ENCODE data around the gene M6PR.
A peak's percentile ranks its signal among the peaks of the same experiment; 100 is the strongest.

M6PR gene

DNA sequence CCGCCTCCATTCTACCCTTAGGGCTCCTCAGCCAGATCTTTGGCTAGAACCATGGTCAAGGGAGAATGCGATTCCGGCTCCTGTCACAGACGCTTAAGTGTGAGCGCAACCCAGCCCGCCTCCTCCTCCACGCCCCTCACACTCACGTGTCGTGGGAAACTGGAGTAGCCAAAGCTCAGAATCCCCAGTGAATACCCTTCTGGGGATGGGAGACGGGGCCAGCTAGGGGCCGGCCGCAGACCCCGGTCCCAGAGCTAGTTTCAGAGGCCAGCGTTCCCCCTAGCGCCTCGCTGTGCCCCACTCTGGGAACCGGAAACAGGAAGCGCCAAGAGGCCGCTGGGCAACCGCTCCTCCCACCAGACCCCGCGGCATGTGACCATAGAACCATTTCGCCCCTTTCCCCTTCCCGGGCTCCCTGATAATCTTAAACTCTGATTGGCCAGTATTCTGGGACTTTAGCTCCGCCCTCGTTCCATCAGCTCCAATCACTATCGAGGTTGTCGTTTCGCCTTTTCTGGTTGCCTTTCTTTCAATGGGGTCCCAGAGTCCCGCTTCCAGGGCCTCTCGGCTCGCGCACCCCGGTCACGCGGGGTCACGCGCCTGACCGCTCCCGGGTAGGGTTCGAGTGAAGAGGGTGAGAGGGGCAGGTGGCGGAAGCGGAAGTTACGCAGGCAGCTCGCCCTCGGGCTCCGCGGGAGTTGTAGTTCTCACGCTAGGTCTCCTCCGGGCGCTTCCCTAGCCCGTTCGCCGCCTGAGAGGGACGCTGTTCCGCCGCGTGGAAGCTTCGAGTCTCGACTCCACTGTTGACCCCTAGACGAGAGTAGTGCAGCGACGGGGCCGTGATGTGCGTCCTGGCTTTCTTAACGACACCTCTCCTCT is at the start of gene M6PR:
Gene M6PR, minus strand, starts transcription at position 304 of the 879 bp plus-strand sequence. CDS start 3,241 bp downstream, outside the sequence.
- peak; percentile 79 to 89 for DNase-seq (ENCODE audit: low read depth in 2 of 2)

- no peak for DNase-seq (ENCODE audit: low read depth in 2 of 2)
Measured at GRCh38 chr12:8996682-8997405, 47.4 kb upstream of the M6PR start.

DNA sequence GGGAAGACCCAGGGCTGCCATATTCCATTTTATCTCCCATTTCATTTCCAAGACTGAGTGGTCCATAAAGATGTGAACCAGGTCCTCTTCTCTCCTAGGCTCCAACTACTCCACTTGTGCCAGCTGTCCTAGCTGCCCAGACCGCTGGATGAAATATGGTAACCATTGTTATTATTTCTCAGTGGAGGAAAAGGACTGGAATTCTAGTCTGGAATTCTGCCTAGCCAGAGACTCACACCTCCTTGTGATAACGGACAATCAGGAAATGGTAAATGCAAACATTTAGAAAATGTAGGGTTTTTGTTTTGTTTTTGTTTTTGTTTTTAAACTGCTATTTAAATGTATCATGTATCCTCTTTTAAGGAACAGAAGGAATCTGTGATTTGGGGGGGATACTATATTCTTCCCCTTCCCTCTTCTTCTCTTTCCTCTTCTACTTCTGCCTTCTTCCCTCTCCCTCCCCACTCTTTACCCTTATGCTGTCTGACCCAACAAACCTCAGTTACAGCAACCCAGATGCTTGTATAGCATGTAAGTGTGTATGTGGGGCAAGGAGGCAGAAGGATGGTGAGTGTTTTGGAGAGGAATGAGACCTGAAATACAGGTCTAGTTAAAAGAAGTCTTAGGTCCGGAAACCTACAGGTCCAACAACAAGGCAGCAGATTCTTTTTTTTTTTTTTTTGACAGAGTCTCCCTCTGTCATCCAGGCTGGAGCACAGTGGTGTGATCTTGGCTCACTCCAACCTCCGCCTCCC is 45.8 kb upstream of the M6PR start:
- DNase-seq (ENCODE audit: low read depth in 2 of 2): no peak

DNA sequence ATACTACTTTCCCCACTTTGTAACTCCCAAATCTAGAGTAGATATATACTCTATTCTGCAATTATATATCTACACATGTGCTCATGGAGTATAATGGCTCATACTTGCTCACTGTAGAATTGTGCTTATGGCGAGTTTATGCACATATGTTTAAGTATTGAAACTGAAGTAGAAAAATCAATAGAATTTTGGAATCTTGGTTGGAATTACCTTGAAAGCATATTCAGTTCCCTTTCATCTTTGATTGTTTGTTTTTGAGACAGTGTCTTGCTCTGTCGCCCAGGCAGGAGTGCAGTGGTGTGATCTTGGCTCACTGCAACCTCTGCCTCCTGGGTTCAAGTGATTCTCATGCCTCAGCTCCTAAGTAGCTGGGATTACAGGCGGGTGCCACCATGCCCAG is 44.4 kb upstream of the M6PR start:
- no peak for DNase-seq (ENCODE audit: low read depth in 2 of 2)

DNA sequence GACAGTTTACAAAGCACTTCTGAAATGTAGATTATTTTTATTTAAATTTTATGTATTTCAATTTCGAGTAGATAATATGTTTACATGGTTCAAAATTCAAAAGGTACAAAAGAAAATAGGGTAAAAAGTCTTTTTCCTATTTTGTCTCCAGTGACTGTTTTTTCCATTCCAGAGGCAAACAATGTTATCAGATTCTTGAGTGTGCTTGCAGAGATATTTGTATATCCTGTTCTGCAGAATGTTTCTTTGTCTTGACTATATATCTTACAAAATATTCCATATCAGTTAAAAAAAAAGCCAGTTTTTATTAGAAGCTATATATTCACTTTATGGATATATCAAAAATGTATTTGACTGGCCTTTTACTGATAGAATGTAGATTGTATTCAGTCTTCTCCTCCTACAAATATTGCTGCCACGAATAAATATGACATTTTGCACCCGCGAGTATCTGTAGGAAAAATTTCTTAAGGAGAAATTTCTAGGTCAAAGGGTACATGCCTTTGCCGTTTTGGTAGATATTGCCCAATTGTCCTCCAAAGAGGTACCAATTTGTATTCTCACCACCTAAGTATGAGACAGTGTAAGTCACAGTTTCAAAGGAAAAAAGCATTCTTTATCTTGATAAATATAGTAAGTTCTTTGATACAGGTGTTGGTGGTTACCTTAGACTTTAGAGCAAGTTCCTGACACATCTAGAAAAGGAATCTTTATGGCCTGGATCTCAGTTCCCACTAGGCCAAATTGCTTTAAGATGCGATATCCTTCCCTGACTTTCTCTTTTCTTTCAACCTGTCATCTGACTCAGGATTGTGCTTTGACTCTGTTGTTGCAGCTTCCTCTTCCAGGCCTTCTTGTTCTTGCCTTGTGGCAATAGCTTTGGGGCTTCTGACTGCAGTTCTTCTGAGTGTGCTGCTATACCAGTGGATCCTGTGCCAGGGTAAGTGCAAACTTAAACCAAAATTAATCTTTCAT is 42.2 kb upstream of the M6PR start:
- DNase-seq (ENCODE audit: low read depth in 2 of 2): no peak

DNA sequence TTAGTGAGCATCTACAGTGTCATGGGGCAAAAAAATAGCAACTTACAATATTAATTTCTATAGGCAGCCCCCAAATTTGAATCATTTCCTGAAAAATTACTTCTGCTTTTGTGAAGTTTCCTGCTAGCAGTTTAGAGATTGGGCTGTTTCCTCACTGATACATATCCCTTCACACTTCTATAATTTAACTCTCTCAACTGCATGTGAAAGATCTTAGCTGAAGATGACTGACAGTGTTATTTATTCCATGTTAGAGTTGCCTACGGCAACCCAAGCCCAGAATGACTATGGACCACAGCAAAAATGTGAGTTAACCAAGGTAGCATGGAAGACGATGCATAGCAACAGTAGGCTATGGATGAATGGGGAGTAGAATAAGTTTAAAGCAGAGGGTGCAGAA is 40.0 kb upstream of the M6PR start, which contains the start of gene KLRG1:
Gene KLRG1, plus strand, starts transcription at position 134 of the 400 bp plus-strand sequence. Its CDS starts 90 bp downstream, at position 224.
- DNase-seq (ENCODE audit: low read depth in 2 of 2): no peak

- no peak for DNase-seq (ENCODE audit: low read depth in 2 of 2)
Measured at GRCh38 chr12:8987685-8988084, 38.2 kb upstream of the M6PR start.

GRCh38 chr12:8987163-8987562 is 37.7 kb upstream of the M6PR start:
- DNase-seq (ENCODE audit: low read depth in 2 of 2): no peak

DNA sequence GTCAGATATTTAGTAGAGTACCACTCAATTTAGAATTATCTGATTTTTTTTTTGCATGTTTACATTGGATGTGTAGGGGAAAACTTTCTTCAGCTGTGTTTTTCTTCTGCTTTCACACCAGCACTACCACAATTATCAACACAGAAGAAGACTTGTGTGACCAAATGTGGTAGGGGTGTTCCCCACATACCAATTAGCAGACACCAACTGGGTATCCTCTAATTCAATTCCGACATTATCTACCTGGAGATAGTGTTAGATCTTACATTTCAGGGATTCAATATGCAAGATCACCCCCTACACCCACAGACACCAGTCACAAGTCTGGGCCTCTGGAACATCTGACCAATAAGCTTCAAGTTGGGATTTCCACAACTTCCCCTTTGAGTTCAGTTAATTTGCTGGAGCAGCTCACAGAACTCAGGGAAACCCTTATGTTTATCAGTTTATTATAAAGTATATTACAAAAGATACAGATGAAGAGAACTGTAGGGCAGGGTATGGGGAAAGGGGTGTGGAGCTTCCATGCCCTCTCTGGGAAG is 35.8 kb upstream of the M6PR start:
- no peak for DNase-seq (ENCODE audit: low read depth in 2 of 2)

GRCh38 chr12:8980137-8980536 is 30.7 kb upstream of the M6PR start:
- no peak for DNase-seq (ENCODE audit: low read depth in 2 of 2)

DNA sequence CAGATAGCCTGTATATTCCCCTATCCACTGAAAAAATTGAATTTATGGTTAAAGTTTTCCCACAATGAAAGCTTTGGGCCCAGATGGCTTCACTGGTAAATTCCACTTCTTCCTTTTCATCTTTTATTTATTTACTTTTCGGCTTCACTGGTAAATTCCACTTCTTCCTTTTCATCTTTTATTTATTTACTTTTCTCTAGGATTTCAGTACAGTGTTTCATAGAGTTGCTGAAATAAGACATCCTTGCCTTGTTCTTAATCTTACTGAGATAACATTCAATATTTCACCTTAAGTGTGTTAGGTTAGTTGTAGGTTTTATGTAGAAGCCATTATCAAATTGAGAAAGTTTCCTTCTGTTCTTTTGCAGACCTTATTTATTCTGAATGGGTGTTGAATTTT is 21.0 kb upstream of the M6PR start:
- DNase-seq (ENCODE audit: low read depth in 2 of 2): no peak

GRCh38 chr12:8969861-8970411 is 20.5 kb upstream of the M6PR start:
- DNase-seq (ENCODE audit: low read depth in 2 of 2): no peak

DNA sequence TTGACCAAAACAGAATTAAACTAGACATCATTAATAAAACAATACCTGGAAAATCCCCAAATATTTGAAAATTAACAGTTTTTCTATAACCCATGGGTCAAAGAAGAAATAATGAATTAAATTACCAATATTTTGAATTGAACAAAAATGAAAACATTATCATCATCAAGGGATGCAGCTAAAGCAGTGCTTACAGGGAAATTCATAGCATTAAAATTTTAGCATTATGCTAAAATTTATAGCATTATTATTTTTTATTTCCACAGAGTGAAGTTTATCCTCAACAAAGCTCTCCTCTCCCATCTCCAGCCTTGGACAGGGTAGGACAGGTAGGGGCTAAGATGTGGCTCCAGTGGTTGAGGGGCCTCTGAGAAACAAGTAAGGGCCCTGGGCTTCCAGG is 19.3 kb upstream of the M6PR start:
- DNase-seq (ENCODE audit: low read depth in 2 of 2): no peak

DNA sequence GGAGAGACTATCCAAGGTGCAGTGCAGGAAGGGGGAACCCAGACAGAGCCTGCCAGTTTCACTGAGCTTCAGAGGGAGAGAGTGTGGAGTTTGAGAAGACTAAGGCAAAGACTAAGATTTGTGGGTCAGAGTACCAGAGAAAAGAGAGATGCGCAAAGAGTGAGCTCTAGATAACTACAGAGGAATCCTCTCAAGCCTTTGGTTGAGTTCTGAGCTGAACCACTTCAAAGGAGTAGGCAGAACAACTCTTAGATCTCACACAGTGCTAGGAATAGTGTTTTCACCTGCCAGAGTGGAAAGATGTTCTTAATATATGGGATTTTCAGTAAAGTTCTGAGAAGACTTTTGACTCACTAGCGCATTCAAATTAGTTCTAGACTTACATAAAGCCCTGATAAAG is 10.7 kb upstream of the M6PR start:
- no peak for DNase-seq (ENCODE audit: low read depth in 2 of 2)

- DNase-seq (ENCODE audit: low read depth in 2 of 2): no peak
Measured at GRCh38 chr12:8958066-8958465, 8.6 kb upstream of the M6PR start.

- no peak for DNase-seq (ENCODE audit: low read depth in 2 of 2)
Measured at GRCh38 chr12:8957561-8957960, 8.1 kb upstream of the M6PR start.

DNA sequence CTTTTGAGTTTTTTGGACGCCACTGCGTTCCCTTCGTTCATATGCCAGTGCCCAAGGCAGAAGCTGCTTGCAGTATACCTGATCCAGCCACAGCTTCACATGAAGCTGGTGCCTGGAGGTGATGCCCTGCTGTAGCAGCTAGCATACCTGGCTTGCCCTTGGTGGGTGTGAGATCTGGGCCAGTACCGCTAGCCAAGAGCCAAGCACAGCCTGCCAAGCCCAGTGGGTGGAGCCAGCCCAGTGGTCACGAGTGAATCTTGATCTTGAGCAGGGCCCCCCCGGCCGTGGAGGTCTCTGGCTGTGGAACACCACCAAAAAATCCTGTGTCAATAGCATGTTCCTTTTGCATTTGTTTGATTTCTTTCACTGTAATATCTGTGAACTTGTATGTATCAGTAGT is 7.3 kb upstream of the M6PR start:
- DNase-seq (ENCODE audit: low read depth in 2 of 2): no peak

DNA sequence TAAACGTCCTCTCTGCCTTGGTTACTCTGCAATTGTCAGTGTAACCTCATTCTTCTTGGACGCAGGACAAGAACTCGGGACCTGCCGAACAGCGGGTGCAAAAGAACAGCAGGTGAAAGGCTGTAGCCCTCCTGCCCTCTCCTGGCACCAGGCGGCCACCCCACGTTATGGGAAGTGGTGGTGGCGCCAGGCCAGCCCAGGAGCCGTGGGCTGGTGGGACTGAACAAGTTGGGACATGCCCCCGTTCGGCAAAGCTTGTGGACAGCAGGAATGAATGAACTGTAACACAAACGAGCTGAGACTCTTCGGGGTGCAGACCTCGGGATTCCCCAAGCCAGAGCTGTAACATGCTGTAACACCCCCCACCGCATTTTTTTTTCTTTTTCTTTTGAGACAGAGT is 6.6 kb upstream of the M6PR start:
- DNase-seq (ENCODE audit: low read depth in 2 of 2): no peak

DNA sequence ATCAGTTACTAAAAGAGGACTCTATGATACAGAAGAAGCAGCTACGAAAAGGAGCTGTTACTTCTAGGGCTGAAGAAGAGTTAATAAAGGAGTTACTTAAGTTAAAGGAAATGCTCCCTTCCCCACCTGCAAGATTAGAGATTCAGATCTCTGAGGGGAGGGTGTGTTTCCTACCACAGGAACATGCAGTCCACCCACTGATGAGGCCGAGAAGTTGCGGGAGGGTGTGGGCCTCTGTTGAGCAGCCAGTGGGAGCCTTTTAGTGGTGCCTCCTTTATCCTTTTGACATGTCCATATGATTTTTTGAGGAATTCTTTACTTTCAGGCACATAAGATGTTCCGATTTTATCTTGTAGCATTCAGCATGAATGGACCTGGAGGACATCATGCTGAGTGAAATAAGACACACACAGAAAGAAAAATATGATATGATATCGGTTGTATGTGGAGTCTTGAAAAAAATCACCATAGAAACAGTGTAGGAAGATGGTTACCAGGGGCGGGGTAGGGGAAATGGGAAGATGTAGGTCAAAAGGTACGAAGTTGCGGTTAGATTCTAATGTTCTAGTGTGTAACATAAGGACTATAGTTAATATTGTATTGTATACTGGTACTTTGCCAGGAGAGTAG is 4.4 kb upstream of the M6PR start:
- DNase-seq (ENCODE audit: low read depth in 2 of 2): peak; percentile 27 to 37

DNA sequence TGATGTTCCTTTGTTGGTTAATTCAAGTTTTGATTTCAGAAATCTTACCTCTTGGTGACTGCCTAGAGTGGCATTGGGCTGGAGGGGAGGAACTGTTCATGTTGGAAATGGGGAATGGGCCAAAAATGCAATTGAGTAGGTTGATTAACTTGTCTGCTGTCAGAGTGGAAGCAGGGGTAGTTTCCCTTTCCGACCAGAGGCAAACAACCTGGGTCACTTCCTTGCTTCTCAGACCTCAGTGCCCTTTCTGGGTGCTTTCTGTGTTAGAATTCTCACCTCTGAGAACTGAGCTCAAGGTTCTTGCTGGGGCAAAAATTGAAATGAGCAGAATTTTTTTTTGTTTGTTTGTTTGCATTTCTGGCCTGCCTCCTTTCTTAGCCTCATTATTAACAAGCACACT is 2.3 kb upstream of the M6PR start:
- DNase-seq (ENCODE audit: low read depth in 2 of 2): peak; percentile 16 to 17

All from stimulated activated CD8-positive, alpha-beta memory T cell treated with anti-CD3 and anti-CD28 coated beads, Interleukin-7, amount 100 ng/mL, for 4 hours (primary cell).